ENCODE measurements around the gene JAK2. TPM values are rescaled to one million over a fixed set of nuclear protein-coding genes. Genes with fewer than 3 reads are reported as not detected.

The JAK2 gene
- total RNA-seq, 1 donor from 2014 or later = 31.9 TPM

- no peaks in the 10 kb centered on the region for H3K4me1 ChIP-seq
- no peak for DNase-seq (ENCODE audit: low spot score in 2 of 2)
Observed at GRCh38 chr9:5113994-5114748, 129.1 kb downstream of the JAK2 start.

GRCh38 chr9:5122116-5122515 lies 137.0 kb downstream of the JAK2 start:
- Histone ChIP-seq H3K36me3 (peaks cover 36 to 53% of the 10 kb centered on the region in 2 donors), H3K27ac (no peak overlapping the region), H3K4me3 (no peak overlapping the region), H3K27me3 (no peaks in the 10 kb centered on the region), H3K4me1 (no peaks in the 10 kb centered on the region), H3K9me3 (peaks cover 0 to 10% of the 10 kb centered on the region in 2 donors)
- no peak for TF ChIP-seq CTCF (IDR thresholded peaks at IDR 0.05)
- no peak for DNase-seq (ENCODE audit: low spot score in 2 of 2)
- intact Hi-C loops (cut with DNase I) = no loop called here

More at GRCh38 chr9:5113994-5114748, 129.1 kb downstream of the JAK2 start:
- H3K4me3 ChIP-seq = no peak overlapping the region
- intact Hi-C loops (cut with DNase I) = no loop called here
- no peaks in the 10 kb centered on the region for H3K27me3 ChIP-seq
- H3K36me3 ChIP-seq = peaks cover 10 to 37% of the 10 kb centered on the region in 2 donors
- no peak for TF ChIP-seq CTCF (IDR thresholded peaks at IDR 0.05)
- no peaks in the 10 kb centered on the region for H3K9me3 ChIP-seq
- H3K27ac ChIP-seq = no peak overlapping the region

GRCh38 chr9:5122516-5122915 lies 137.4 kb downstream of the JAK2 start:
- no peak overlapping the region for H3K4me3 ChIP-seq
- H3K4me1 ChIP-seq = no peaks in the 10 kb centered on the region
- H3K9me3 ChIP-seq = peaks cover 0 to 10% of the 10 kb centered on the region in 2 donors
- no peaks in the 10 kb centered on the region for H3K27me3 ChIP-seq
- intact Hi-C loops (cut with DNase I) = no loop called here
- no peak overlapping the region for H3K27ac ChIP-seq
- H3K36me3 ChIP-seq = peaks cover 36 to 57% of the 10 kb centered on the region in 2 donors
- TF ChIP-seq CTCF (IDR thresholded peaks at IDR 0.05) = no peak
- DNase-seq (ENCODE audit: low spot score in 2 of 2) = no peak

GRCh38 chr9:5140151-5140550 lies 155.1 kb downstream of the JAK2 start:
- H3K4me3 ChIP-seq = no peak overlapping the region

GRCh38 chr9:5144217-5144616 lies 159.1 kb downstream of the JAK2 start:
- Histone ChIP-seq H3K27ac (no peak overlapping the region), H3K9me3 (peaks cover 33 to 99% of the 10 kb centered on the region in 2 donors), H3K4me3 (no peak overlapping the region), H3K27me3 (no peaks in the 10 kb centered on the region), H3K36me3 (peaks cover 55 to 64% of the 10 kb centered on the region in 2 donors), H3K4me1 (no peaks in the 10 kb centered on the region)
- no peak for DNase-seq (ENCODE audit: low spot score in 2 of 2)
- intact Hi-C loops (cut with DNase I) = no loop called here
- TF ChIP-seq CTCF (IDR thresholded peaks at IDR 0.05) = no peak

More at GRCh38 chr9:5140151-5140550, 155.1 kb downstream of the JAK2 start:
- Histone ChIP-seq H3K36me3 (peaks cover 20 to 25% of the 10 kb centered on the region in 2 donors), H3K4me1 (no peaks in the 10 kb centered on the region), H3K9me3 (peaks cover 54 to 98% of the 10 kb centered on the region in 2 donors), H3K27me3 (no peaks in the 10 kb centered on the region), H3K27ac (no peak overlapping the region)
- DNase-seq (ENCODE audit: low spot score in 2 of 2) = no peak
- TF ChIP-seq CTCF (IDR thresholded peaks at IDR 0.05) = no peak
- intact Hi-C loops (cut with DNase I) = no loop called here
